GM19043 (cell line): Measurements from ENCODE around the gene GOLGB1.
A peak's percentile ranks its signal among the peaks of the same experiment; 100 is the strongest.
"Not testable (repeated sequence)": the region's sequence is repeated elsewhere in the genome, so short reads cannot be mapped to it uniquely, and the experiment has no call there.

ENCODE experiments used
- ATAC-seq: cut with Tn5 transposase; IDR thresholded peaks from one replicate; pipeline ENCODE4 v1.9.1; 2021; ENCODE audit warnings: low read depth; ENCODE audit not compliant: unreplicated experiment

Gene GOLGB1, protein sequence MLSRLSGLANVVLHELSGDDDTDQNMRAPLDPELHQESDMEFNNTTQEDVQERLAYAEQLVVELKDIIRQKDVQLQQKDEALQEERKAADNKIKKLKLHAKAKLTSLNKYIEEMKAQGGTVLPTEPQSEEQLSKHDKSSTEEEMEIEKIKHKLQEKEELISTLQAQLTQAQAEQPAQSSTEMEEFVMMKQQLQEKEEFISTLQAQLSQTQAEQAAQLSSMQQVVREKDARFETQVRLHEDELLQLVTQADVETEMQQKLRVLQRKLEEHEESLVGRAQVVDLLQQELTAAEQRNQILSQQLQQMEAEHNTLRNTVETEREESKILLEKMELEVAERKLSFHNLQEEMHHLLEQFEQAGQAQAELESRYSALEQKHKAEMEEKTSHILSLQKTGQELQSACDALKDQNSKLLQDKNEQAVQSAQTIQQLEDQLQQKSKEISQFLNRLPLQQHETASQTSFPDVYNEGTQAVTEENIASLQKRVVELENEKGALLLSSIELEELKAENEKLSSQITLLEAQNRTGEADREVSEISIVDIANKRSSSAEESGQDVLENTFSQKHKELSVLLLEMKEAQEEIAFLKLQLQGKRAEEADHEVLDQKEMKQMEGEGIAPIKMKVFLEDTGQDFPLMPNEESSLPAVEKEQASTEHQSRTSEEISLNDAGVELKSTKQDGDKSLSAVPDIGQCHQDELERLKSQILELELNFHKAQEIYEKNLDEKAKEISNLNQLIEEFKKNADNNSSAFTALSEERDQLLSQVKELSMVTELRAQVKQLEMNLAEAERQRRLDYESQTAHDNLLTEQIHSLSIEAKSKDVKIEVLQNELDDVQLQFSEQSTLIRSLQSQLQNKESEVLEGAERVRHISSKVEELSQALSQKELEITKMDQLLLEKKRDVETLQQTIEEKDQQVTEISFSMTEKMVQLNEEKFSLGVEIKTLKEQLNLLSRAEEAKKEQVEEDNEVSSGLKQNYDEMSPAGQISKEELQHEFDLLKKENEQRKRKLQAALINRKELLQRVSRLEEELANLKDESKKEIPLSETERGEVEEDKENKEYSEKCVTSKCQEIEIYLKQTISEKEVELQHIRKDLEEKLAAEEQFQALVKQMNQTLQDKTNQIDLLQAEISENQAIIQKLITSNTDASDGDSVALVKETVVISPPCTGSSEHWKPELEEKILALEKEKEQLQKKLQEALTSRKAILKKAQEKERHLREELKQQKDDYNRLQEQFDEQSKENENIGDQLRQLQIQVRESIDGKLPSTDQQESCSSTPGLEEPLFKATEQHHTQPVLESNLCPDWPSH (N-terminal part only)

DNA sequence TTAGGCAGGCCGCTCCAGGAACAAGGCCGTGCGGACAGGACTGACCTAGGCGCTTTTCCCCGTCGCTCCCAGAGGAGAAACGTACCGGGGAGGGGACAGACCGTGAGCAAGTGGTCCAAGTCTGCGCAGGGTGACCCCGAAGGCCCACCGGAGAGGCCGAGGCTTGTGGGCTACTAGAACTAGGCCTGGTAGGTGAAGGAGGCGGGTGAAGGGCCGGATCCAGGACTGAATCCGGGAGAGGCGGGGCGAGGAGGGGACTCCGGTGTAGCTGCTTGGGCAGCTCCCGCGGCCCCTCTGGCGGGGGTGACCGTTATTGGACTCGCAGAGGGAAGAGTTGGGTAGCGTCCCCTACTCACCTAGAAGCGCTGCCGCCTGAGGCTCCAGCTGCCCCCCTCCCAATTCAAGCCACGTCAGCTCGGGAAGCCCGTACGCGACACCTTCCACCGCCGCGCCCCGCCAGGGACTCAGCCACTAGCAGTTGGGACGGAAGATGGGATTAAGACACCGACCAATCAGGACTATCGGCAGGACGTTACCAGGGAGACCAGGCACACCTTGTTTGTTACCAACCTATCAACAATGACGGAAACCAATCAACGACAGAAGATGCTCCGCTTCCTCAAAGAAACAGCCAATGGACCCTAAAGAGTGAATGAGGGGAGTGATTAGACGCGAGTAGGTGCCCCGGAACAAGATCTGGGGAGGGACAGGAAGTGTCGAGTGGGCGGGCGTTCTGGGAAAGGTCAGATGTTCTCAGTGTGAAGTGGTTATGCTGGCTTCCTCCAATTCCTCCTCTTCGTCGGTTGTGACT lies at the start of gene GOLGB1:
Gene GOLGB1, minus strand, starts transcription at position 466 of the 811 bp plus-strand sequence. CDS start 18,770 bp downstream, outside the sequence.
- peak; percentile 98 for ATAC-seq

DNA sequence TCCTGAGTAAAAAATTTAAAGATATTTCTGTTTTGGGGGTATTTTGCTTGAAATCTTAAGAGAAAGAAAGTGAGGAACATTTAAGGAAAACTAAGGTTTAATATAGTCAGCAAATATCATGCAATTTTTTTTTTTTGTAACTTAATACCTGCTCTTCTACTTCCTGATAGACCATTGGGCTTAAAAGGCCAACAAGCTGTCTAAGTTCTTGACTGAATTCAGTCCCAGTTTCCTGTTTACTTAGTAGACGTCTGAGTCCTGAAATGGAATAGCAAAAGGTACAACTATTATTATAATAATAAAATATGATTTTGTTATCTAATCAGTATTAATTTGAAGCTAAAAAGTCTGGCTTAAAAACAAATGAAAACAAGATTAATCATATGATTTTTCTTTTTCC lies 47.4 kb upstream of the GOLGB1 start:
- no peak for ATAC-seq

DNA sequence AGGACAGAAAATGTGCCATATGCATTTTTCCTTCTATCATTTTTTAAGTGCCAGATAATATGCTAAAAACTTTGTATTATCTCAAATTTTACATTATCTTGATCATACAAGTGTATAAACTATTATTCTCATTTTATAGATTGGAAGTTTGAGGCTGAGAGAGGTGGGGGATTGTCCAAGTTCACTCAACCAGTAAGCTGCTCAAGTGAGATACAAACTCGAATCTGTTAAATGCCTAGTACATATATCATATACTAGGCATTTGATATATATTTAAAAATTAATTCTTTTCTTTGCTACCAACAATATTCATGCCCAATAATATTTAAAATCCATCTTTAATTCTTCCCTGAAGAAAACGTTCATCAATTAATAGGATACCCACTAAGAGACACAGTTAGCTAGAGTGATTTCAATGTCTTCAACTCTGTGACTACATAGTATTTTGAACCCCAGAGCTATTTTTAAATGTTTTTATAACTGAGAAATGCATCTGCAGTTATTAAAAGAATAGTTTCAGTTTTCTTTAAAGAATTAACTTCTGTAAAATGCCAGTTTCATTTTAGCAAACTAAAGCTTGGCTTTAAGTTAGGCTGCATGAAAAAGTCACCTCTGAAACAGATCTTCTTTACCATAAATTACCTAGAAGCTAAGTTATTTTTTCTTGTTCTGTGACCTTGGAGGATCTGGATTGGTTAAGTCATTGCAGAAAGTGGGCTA lies 44.9 kb upstream of the GOLGB1 start:
- ATAC-seq = no peak

DNA sequence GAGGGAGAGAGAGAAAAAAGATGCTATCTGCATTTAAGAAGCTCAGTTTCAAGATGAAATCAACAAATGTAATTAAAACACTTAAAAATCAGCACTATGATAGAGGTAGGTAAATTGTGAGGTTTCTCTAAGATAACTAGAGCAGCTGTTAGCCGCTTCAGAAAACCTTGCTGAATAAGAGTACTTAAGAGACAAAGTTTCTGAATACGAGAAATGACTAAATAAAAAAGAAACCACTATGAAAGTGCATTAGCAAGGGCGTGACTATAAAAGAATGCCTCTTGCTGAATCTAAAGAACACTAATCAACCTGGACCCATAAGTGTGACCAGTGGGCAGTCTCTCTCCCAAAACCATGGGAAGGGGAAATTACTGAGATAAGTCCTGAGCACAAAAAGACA lies 43.5 kb upstream of the GOLGB1 start:
- peak; percentile 42 for ATAC-seq

DNA sequence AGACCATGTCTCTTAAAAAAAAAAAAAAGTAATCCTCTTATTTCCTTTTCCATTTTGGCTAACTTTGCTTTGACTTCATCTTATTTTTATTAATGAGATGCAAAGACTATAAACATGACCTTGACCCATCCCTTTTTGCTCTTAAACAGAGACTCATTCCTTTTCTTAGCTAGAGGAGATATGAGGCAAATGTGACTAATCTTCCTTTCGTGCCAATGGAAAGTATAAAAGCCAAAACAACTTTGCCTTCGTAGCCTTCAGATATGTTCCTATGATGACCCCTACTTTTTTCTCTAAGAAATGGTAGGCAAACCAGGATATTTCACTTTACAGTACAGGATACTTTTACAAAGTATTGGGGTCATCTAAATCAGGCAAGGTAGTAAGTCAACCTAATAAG lies 36.9 kb upstream of the GOLGB1 start:
- ATAC-seq = no peak

DNA sequence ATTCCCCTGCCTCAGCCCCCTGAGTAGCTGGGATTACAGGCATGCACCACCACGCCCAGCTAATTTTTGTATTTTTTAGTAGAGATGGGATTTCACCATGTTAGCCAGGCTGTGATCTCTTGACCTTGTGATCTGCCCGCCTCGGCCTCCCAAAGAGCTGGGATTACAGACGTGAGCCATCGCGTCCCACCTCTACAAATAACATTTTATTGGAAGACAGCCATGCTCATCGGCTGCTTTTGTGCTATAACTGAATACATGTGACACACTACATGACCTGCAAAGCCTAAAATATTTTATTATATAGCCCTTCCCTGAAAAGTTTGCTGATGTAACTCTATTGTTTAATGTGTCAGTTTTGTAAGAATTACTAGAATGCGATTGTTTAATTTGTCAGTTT lies 33.2 kb upstream of the GOLGB1 start:
- ATAC-seq = not testable (repeated sequence)

DNA sequence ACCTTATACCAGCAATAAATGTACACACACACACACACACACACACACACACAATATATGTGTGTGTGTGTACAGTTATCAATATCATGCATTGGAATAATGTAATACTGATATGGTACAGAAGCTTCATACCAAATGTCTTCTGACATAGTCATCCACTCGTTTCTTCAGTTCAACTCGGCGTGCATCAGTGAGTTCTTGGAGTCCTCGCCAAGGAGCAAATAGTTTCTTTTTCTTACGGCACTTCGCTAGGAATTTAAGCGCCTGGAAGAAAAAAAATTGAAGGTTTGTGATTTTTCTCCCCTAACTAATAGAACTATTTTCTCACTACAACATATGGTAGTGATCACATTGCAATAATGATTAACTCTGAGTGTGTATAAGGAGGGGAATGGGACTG lies 32.1 kb upstream of the GOLGB1 start:
- no peak for ATAC-seq

DNA sequence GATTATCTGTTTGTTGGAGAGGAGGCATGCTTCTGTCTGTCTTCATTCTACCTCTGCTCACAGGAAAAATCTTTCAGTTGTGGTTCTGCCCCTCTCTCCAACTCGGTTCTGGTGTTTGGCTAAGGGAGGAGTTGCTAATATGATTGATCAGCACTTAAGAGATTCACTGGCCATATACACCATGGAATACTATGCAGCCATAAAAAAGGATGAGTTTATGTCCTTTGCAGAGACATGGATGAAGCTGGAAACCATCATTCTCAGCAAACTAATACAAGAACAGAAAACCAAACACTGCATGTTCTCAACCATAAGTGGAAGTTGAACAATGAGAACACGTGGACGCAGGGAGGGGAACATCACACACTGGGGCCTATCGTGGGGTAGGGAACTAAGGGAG lies 25.6 kb upstream of the GOLGB1 start:
- not testable (repeated sequence) for ATAC-seq

GRCh38 chr3:121769246-121769645 lies 19.7 kb upstream of the GOLGB1 start:
- ATAC-seq = no peak

DNA sequence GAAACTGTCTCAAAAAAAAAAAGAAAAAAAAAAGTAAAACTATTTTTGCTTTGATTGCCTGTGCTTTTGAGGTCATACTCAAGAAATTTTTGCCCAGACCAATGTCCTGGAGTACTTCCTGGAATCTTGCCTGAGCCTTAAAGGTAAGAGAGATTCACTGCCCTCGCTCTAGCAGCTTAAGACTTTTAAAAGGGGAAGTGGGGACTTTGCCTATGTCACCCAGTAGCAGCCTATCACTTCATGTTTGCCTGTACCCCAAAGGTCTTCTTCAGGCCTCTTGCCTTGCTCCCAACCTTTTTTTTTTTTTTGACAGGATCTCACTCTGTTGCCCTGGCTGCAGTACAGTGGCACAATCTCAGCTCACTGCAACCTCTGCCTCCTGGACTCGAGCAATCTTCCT lies 18.9 kb upstream of the GOLGB1 start:
- no peak for ATAC-seq

GRCh38 chr3:121759541-121760202 lies 10.1 kb upstream of the GOLGB1 start:
- ATAC-seq = no peak

GRCh38 chr3:121758727-121759450 lies 9.3 kb upstream of the GOLGB1 start:
- no peak for ATAC-seq

- ATAC-seq = no peak
Observed at GRCh38 chr3:121757812-121758545, 8.4 kb upstream of the GOLGB1 start.

- no peak for ATAC-seq
Observed at GRCh38 chr3:121757087-121757811, 7.7 kb upstream of the GOLGB1 start.

GRCh38 chr3:121752772-121753171 lies 3.2 kb upstream of the GOLGB1 start:
- ATAC-seq = no peak

DNA sequence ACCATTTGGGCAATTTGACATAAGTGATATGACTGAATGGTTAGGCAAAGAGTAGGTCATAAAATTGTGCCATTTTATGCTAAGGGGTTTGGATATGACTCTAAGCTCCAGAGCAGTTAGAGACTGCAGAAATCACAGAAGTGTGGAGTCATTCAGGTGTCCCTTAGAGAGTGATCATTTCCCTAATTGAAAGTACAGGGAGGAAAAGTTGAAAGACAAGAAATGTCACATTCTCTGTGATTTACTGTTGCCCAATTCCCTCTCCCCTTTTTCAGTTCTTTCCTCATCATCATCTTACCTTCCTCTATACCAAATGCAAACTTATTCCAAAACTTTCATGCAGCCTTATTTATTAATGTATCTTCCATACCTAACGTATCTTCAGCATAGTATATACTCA lies 2.7 kb upstream of the GOLGB1 start:
- no peak for ATAC-seq

- no peak for ATAC-seq
Observed at GRCh38 chr3:121750087-121750415, 510 bp upstream of the GOLGB1 start.
